GM21786 (cell line): ENCODE results near the gene CPM.
"Not testable (repeated sequence)": the region's sequence is repeated elsewhere in the genome, so short reads cannot be mapped to it uniquely, and the experiment has no call there.

ENCODE experiments used
- ATAC-seq: cut with Tn5 transposase; IDR thresholded peaks from one replicate; pipeline ENCODE4 v1.9.1; 2021; ENCODE audit not compliant: unreplicated experiment

CPM gene

DNA sequence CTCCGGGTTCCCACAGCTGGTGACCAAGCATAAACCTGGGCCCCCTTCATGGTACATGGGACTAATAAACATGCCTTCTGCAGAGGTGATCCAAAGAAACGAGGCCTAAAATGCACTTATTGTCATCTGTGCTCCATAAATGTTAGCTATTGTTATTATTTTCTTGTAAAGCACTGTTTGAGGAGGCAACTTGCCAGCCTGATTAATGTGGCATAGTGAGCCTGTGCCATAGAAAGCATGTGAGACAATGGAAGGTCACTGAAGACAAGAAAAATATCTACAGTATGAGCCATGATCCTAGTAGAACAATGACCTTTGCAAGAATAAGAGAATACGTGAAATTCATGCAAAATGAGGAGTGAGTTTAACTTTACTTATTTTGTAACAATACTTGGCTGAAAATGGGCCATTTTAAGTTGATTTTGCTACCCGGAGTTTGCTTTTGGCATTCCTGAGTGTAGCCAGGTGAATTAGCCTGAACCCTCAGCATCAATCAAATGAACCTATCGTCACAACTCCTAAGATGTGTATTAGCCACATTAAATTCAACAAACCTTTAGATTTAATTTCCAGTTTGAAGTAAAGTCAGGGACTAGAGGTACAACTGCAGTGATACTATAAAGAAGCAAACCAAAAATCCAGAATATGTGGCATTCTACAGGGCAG, 52.2 kb downstream of the CPM start:
- no peak for ATAC-seq

DNA sequence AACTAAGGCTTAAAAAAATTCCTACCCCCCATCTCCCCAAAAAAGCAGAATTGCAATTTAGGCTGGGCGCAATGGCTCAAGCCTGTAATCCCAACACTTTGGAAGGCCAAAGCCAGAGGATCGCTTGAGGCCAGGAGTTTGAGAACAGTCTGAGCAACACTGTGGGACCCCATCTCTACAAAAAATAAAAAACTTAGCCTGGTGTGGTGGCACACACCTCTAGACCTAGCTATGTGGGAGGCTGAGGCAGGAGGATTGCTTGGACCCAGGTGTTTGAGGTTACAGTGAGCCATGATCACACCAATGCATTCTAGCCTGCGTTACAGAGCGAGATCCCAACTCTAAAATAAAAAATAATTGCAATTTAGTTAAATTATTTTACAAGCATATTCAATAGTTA, 54.1 kb downstream of the CPM start:
- no peak for ATAC-seq

- ATAC-seq, result no peak
Measured at GRCh38 chr12:68878283-68878682, 54.7 kb downstream of the CPM start.

GRCh38 chr12:68877583-68877982, 55.4 kb downstream of the CPM start:
- ATAC-seq, result no peak

- ATAC-seq, result no peak
Measured at GRCh38 chr12:68876461-68876860, 56.5 kb downstream of the CPM start.

GRCh38 chr12:68873316-68873715, 59.7 kb downstream of the CPM start:
- no peak for ATAC-seq

DNA sequence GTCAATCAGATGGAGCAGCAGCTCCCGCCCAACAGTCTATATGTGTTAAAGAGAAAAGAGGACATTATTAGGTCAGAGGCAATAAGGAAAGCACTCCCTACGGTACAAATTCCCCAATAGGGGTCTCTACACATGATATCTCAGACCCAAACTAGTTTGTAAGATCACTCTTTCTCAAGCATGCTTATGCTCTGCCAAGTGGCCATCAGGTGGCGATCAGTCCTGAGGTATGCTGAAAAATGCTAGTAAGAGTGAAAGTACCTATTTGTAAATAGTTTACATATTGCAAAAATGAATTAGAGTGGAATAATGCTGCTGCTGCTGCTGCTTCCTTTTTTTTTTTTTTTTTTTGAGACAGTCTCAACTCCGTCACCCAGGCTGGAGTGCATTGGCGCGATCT, 61.0 kb downstream of the CPM start:
- peak; percentile 61 for ATAC-seq

DNA sequence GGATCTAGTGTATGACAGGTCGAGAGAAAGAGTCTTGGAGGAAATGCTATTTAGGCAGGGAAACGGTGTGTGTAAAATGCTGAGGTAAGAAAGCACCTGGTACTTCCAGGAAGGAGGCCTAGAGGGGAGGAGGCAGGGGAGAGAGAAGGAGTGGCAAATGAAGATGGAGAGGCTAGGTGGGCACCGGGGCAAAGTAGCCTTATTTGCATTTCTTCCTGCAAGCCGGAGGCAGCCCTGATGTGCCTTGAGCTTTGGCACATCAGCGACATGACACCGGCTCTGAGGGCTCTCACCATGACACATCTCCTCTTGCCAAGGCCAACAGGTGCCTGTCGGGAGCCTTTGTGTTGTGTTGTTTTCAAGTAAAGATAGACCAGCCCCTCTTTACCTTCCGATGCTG, 61.6 kb downstream of the CPM start:
- no peak for ATAC-seq

GRCh38 chr12:68870443-68870842, 62.5 kb downstream of the CPM start:
- ATAC-seq, result no peak

DNA sequence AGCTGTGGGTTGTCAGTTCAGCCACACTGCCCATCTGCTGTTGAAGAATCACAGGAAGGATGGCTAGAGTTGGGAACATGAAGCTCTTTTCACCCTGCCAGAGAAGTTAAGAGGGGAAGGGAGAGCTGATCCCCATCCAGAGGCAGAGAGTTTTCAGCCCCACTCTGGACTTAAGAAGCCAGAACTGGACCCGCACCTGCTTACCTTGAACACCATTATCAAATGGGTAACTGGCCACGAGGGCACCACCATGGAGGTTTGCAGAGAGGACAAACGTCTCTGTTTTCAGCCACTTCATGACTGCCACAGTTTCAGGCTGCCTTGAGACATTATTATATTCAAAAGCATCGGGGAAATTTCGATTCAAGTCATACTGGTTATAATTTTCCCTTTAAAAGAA, 63.0 kb downstream of the CPM start:
- ATAC-seq, result no peak

DNA sequence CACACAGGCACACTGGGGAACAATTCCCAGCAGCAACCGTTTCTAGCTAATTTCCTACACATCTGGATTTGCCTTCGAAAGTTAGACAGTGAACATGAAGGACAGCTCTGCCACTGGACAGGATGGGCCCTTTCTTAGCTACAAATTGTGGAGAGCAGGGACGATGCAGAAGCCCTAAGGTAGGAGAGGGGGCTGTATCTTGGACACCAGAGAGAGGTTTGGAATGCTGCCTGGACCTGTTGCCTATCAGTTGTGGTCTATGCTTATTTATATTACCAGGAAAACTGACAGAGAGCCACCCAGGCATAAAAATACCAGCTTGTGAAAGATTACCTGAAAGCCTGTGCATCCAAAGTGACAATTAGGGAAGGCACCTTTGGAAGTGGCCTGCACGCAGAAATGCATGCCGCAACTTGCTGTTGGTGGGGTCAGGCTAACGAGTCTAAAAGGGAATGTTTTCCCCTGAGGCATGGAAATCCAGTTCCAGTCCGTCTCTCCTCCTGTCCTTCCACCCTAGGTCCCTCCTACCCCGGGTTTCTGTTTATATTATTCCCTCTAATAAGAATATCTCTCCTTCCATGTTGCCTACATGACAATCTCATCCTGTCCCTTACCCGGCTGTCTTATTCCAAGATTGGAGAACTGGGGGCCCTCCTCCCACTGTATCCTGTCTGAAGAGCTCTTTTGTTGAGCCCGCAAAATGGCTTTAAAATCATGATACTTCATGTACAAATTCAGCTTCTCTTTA, 64.8 kb downstream of the CPM start:
- no peak for ATAC-seq

GRCh38 chr12:68867606-68868005, 65.4 kb downstream of the CPM start:
- no peak for ATAC-seq

DNA sequence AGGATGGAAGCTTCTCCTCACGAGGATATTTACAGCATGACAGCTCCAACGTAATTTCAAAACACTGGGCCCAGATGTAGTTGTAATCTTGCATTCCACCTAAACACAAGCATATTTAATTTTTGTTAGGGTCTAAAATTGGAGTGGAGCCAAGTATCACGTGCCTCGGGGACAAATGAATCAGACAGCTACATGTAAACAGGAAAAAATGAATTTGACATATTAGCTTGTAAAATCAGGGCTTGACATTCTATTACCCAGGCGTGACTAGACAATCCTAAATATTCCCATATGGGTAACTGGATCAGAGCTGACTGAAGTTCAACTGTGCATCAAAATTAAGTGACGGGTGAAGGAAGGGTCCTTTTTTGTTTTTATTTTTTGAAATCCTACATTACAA, 66.0 kb downstream of the CPM start:
- ATAC-seq, result no peak

- ATAC-seq, result no peak
Measured at GRCh38 chr12:68865399-68866164, 67.4 kb downstream of the CPM start.

DNA sequence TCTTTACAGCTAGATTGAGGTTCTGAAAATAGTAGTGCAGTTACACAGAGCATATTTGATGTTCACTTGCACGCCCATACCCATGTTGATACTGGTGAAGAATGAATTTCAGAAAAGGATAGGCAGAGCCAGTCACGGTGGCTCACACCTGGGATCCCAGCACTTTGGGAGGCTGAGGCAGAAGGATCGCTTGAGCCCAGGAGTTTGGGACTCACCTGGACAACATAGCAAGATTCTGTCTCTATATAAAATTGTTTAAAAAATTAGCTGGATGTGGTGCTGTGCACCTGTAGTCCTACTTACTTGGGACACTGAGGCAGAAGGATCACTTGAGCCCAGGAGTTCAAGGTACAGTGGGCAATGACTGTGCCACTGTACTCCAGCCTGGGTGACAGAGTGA, 68.4 kb downstream of the CPM start:
- no peak for ATAC-seq

DNA sequence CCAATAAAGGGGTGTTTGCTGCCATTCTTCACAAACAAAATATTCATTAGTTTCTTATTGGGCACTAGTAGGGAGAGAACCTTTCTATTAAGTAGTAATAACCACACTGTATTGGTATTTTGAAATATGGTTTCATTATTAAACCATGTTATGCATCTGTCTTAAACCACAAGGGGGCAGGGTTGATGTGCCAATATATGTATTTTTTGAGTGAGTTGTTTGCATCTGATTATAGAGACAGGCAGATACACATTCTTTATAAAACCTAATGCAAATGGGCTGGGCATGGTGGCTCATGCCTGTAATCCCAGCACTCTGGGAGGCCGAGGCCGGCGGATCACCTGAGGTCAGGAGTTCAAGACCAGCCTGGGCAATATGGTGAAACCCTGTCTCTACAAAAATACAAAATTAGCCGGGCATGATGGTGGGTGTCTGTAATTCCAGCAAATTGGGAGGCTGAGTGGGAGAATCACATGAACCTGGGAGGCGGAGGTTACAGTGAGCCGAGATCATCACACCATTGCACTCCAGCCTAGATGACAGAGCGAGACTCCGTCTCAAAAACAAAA, 69.0 kb downstream of the CPM start:
- ATAC-seq, result not testable (repeated sequence)

DNA sequence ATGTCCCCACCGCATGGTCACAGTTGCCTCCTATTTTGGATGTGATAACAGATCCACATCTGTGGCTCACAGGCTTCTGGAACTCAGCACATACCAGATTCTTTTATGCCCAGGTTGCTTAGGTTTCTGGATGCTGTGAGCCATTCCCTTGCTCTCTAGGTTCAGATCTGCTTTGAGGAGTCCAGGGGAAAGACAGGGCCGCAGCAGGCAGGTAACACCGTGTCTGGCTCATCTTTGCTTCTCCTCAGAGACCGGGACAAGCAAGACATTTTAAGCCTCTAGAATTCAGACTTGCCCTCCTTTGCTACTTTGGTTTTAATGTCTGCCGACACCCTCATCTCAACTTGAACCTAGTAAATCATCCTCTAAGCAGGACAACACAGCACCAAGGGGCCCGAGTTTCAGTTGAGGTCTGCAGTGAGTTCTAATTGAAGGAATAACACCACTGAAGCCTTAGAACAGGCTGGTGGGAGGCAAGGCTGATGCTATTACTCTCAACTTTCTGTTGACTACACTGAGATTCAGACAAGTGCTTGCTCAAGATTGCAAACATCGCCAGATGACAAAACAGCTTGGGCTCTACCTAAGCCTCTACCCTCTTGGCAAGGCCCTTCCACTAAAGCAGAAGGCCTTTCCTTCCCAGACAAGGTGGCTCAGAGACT, 69.7 kb downstream of the CPM start:
- no peak for ATAC-seq

GRCh38 chr12:68861890-68862289, 71.1 kb downstream of the CPM start:
- no peak for ATAC-seq

- ATAC-seq, result no peak
Measured at GRCh38 chr12:68856510-68856909, 76.5 kb downstream of the CPM start.

GRCh38 chr12:68855771-68856170, 77.2 kb downstream of the CPM start:
- no peak for ATAC-seq

GRCh38 chr12:68855111-68855510, 77.9 kb downstream of the CPM start:
- ATAC-seq, result no peak
